ENCODE measurements around the gene FAM229B. TPM values are rescaled to one million over a fixed set of nuclear protein-coding genes. Genes with fewer than 3 reads are reported as not detected.

FAM229B gene
- total and polyA plus RNA-seq, 2 of the 8 experiments (the other 6 are each of a cell fraction or from before 2014, with no cell fraction given), result 10.0 to 10.4 TPM

GRCh38 chr6:112130878-112131277 is 43.5 kb downstream of the FAM229B start:
- Histone ChIP-seq H2AK5ac (ENCODE audit: low read depth, low read length) (no peak overlapping the region), H2BK120ac (replicated peaks; ENCODE audit: low read depth, low read length) (no peak overlapping the region), H3K27ac (ENCODE audit: low read depth, low read length) (no peak overlapping the region), H4K20me1 (replicated peaks in 1 of 2; ENCODE audit: control insufficient read depth in 1 of 2, insufficient read depth in 2 of 2, low read length in 2 of 2) (no peaks in the 10 kb centered on the region), H3K9me3 (ENCODE audit: insufficient read depth in 2 of 2, low read depth in 1 of 2, low read length in 1 of 2) (no peaks in the 10 kb centered on the region), H3K36me3 (ENCODE audit: control insufficient read depth in 2 of 4, insufficient read depth in 4 of 4, low read length in 3 of 4) (no peaks in the 10 kb centered on the region), H3K14ac (ENCODE audit: insufficient read length) (no peak overlapping the region), H2BK20ac (ENCODE audit: low read length) (no peak overlapping the region), H3K56ac (replicated peaks; ENCODE audit: insufficient read length, low read depth, low read length) (no peak overlapping the region), H3K18ac (ENCODE audit: extremely low read depth, low read length) (no peak overlapping the region), H2BK12ac (ENCODE audit: low read depth, low read length) (no peak overlapping the region), H2BK5ac (ENCODE audit: low read depth, low read length) (no peak overlapping the region), H3K4me3 (ENCODE audit: extremely low read depth in 1 of 4, insufficient read depth in 2 of 4, low read depth in 3 of 4, low read length in 4 of 4) (no peak overlapping the region), H3K4me2 (ENCODE audit: insufficient read depth in 1 of 2, low read depth in 2 of 2, low read length in 2 of 2) (no peak overlapping the region), H3K79me1 (ENCODE audit: low read depth, low read length) (no peaks in the 10 kb centered on the region), H3K23ac (ENCODE audit: insufficient read length) (no peak overlapping the region), H3K27me3 (replicated peaks in 1 of 4; ENCODE audit: control insufficient read depth in 3 of 4, extremely low read depth in 1 of 4, insufficient read depth in 3 of 4, low read length in 3 of 4) (no peaks in the 10 kb centered on the region), H4K91ac (replicated peaks; ENCODE audit: insufficient read length, low read length) (no peak overlapping the region), H3K9ac (replicated peaks in 1 of 4; ENCODE audit: extremely low read depth in 1 of 4, low read depth in 3 of 4, low read length in 3 of 4) (no peak overlapping the region), H4K5ac (ENCODE audit: insufficient read length, low read depth, low read length) (no peak overlapping the region), H2AFZ (ENCODE audit: low read length) (no peak overlapping the region), H3K23me2 (ENCODE audit: low read depth, low read length) (no peaks in the 10 kb centered on the region), H2BK15ac (ENCODE audit: low read length) (no peak overlapping the region), H4K8ac (ENCODE audit: extremely low read depth, insufficient read depth, low read length) (no peak overlapping the region), H3K4me1 (replicated peaks in 1 of 4; ENCODE audit: control insufficient read depth in 3 of 4, insufficient read depth in 4 of 4, low read length in 3 of 4) (no peaks in the 10 kb centered on the region), H3K4ac (replicated peaks; ENCODE audit: insufficient read length, low read depth, low read length) (no peak overlapping the region), H3K79me2 (ENCODE audit: control insufficient read depth in 1 of 2, insufficient read depth in 2 of 2, low read length in 2 of 2) (no peaks in the 10 kb centered on the region)
- 81% methylated on average over 3 of the region's 3 CpGs; no CpG with 5 or more reads in 1 of the 2 experiments for WGBS, 2 experiments (ENCODE audit: extremely low coverage in 1 of 2, insufficient coverage in 1 of 2, insufficient read length in 1 of 2, insufficient replicate concordance in 2 of 2, low coverage in 1 of 2, low lambda C conversion rate in 2 of 2, missing lambda C conversion rate in 1 of 2)
- no peak for DNase-seq (ENCODE audit: low read depth in 1 of 2, low spot score in 2 of 2)
- CTCF ChIA-PET (ENCODE audit: partially characterized antibody), result interaction anchor here (0.6 kb wide), 1 partner anchor 217 kb away, joined by 3 read pairs; no protein-coding TSS in a partner anchor
- TF ChIP-seq CTCF (IDR thresholded peaks at IDR 0.05; ENCODE audit: control extremely low read depth in 1 of 3, insufficient read depth in 1 of 3, low read depth in 1 of 3, low read length in 3 of 3) (no peak), CREB1 (IDR thresholded peaks at IDR 0.05) (no peak), SIN3A (conservative IDR thresholded peaks at IDR 0.05 in 1 of 2, IDR thresholded peaks at IDR 0.05 in 1 of 2; ENCODE audit: low read depth in 1 of 2, low read length in 2 of 2) (no peak), JUND (IDR thresholded peaks at IDR 0.05; ENCODE audit: low read length) (no peak), CEBPB (IDR thresholded peaks at IDR 0.05; ENCODE audit: low read depth, low read length) (no peak), SAP30 (IDR thresholded peaks at IDR 0.05; ENCODE audit: insufficient read depth, insufficient replicate concordance, low read length) (no peak), SUZ12 (IDR thresholded peaks at IDR 0.05; ENCODE audit: low read length) (no peak), CHD2 (IDR thresholded peaks at IDR 0.05; ENCODE audit: low read length) (no peak)
- POLR2A ChIA-PET (ENCODE audit: partially characterized antibody), result no interaction called here
- no peak for FAIRE-seq

All from H1 (cell line).